ENCODE measurements around the gene HPS5. TPM values are rescaled to one million over a fixed set of nuclear protein-coding genes. Genes with fewer than 3 reads are reported as not detected.
A peak's percentile ranks its signal among the peaks of the same experiment; 100 is the strongest.
"Not testable (repeated sequence)": the region's sequence is repeated elsewhere in the genome, so short reads cannot be mapped to it uniquely, and the experiment has no call there.

Gene HPS5
- total RNA-seq, 2 donors from 2014 or later = 8.4 to 12.9 TPM

DNA sequence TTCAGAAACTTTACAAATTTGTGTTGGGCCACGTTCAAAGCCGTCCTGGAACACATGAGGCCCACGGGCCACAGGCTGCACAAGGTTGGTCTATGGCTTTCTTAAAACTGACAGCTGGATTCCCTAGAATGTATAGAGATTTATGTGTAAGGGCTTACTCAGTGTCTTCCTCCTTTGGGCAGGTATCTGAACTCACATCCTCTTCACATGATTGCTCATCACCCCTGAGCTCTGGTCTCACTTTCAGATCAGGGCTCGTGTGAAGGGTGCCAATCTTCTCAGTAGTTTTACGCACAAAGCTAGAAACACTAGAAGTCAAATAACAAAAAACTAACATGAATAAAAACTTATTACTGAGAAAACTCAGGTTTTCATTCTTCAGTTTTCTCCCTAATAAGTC, 27.1 kb downstream of the HPS5 start:
- ATAC-seq (no peak), DNase-seq (no peak)
- intact Hi-C loops (cut with DNase I, micrococcal nuclease) = no loop called here

DNA sequence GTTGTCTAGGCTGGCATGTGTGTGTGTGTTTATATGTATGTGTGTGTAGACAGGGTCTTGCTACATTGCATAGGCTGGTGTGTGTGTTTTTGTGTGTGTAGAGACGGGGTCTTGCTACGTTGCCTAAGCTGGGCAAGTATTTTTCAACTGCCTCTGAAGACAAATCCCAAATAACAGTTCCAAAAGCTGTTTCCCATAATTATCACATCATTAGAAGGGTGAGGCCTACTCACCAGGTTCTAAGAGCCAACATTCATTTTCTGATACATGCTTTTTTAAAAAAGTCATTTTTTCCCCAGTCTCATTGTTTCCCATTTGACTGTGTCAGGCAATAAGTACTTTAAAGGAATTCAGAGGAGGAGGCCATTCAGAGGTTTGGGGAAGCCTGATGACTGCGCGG, 33.0 kb downstream of the HPS5 start:
- DNase-seq = no peak
- intact Hi-C loops (cut with DNase I, micrococcal nuclease) = no loop called here
- no peak for ATAC-seq

DNA sequence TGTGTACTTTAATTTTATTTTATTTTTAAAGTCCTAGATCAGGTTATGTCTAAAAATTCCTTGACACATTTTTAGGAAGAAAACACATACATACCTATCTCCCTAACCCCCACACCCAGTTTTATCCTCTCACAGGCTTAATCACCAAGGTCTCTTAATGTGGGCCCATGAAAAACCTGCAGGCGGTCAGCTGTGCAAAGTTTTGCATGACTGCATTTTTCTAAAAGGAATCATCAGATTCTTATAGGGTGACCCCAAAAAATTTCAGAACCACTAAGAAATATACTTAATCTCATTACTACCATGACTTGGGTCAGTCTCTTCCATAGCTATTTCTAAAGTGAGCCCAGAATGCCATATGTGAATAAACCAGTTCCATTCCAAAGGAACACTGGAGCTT, 36.1 kb downstream of the HPS5 start:
- intact Hi-C loops (cut with DNase I, micrococcal nuclease) = no loop called here
- no peak for ATAC-seq
- no peak for DNase-seq

DNA sequence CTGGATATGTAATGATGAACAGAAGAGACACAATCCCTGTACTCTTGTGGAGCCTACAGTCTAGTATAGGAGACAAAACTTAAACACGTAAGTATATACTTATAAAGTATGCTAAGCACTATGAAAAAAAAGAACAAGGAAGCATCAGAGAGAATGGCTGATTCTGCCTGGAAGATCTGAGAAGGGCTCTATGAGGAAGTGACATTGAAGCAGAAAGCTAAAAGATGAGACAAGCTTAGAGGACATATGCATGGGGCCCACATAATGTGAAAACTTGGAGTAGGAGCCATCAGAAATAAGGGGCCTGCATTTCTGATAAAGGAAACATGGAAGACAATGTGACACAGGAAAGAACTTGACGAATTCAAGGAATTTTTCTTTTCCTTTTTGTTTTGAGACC, 39.3 kb downstream of the HPS5 start:
- intact Hi-C loops (cut with DNase I, micrococcal nuclease) = no loop called here
- no peak for DNase-seq
- ATAC-seq = no peak

DNA sequence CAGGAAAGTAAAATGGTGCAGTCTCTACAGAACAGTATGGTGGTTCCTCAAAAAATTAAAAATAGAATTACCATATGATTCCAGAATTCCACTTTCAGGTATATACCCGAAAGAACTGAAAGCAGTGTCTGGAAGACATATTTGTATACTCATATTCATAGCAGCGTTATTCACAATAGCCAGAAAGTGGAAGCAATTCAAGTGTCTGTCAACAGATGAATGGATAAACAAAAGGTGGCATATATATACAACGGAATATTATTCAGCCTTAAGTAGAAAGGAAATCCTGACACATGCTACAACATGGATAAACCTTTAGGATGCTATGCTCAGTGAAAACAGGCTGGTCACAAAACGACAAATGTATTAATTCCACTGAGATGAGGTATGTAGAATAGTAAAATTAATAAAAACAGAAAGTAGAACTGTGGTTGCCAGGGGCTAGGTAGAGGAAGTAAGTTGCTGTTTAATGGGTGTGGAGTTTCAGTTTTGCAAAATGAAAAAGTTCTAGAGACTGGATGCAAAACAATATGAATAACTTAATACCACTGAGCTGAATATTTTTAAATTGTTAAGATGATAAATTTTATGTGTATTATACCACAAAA, 41.4 kb downstream of the HPS5 start:
- no peak for ATAC-seq
- DNase-seq = no peak
- intact Hi-C loops (cut with DNase I, micrococcal nuclease) = no loop called here

DNA sequence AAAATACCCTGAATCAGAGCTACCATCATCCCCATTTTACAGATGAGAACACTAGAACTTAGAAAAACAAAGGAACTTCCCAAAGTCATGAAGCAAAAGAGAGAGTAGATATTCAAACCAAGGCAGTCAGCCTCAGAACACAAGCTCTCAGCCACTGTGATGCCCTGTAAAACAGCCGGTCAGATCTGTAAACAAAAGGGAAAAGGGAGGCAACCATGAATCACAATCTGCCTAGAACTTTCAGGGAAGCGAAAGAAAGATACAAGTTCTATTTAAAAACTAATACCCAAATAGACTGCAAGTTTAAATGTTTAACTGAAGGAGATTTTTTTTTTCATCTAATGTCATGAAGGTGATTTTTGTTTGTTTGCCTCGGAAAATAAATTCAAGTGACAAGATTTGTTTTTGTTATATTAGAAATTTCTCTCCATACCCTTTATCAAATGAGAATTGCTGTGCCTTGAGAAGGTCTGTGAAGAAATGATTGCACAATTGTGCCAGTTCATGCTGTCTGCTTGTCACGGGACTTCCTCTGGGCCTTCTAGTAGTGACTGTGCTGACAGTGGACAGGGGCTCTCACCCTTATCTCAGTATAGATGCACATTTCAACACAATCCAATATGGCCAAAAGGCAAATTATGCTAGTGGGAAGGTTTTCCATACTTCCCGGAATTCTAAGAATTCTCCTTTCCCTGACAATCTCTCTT, 44.2 kb downstream of the HPS5 start:
- intact Hi-C loops (cut with DNase I, micrococcal nuclease) = no loop called here

DNA sequence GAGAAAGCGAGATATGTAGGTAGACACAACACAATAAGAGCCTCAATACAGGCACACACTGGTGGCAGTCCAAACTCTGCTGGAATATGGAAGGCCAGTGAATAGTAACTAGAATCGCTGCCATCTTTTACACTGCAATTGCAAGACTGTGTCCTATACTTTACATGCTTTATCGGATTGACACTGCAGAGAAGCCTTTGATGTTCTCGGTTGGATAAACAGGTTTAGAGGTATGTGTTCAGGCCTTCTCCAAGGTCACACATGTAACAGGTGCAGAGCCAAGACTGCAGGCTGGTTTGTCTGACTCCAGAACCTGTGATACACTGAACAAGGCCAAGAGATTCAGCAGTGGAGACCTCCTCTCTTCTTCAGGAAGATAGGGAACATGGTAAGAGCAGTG, 50.7 kb downstream of the HPS5 start:
- intact Hi-C loops (cut with DNase I, micrococcal nuclease) = no loop called here
- ATAC-seq (no peak), DNase-seq (no peak)

More for the DNA sequence above, 44.2 kb downstream of the HPS5 start:
- DNase-seq (no peak), ATAC-seq (no peak)

DNA sequence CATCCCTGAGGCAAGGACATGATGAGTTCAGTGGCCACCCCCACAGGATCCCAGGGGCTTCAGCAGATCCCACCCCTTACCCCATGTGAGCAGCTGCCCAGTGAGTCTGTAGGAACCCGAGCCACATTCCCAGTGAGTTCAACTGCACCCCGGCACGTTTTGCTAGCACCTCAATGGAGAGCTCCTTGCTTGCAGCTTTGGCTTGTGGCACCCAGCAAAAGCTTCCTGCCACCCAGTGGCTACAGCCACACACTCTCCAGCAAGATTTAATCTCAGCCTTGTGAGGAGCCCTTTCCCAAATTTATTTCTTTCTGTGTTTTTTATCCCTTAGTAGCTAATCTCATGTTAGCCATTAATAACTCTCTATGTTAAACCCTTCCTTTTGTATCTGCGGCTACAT, 51.8 kb downstream of the HPS5 start:
- intact Hi-C loops (cut with DNase I, micrococcal nuclease) = no loop called here
- ATAC-seq (no peak), DNase-seq (no peak)

DNA sequence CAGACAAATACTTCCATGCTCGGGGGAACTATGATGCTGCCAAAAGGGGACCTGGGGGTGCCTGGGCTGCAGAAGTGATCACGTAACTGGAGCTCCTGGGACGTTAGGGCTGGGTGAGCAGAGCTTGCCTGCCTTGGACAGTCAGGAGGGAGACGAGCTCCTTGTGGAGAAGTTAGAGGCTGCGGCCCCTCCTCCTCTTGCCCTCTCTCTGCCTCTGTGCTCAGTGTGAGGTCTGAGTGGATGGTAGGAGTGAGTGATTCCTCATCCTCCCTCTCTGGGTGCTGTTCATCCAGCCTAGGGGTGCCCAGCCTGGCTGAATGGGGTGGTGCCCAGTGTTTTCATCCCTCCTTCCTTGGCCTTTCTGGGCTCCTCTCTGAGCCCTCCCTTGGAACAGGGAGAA, 52.7 kb downstream of the HPS5 start:
- DNase-seq; ATAC-seq; intact Hi-C loops (cut with DNase I, micrococcal nuclease): not testable (repeated sequence)

DNA sequence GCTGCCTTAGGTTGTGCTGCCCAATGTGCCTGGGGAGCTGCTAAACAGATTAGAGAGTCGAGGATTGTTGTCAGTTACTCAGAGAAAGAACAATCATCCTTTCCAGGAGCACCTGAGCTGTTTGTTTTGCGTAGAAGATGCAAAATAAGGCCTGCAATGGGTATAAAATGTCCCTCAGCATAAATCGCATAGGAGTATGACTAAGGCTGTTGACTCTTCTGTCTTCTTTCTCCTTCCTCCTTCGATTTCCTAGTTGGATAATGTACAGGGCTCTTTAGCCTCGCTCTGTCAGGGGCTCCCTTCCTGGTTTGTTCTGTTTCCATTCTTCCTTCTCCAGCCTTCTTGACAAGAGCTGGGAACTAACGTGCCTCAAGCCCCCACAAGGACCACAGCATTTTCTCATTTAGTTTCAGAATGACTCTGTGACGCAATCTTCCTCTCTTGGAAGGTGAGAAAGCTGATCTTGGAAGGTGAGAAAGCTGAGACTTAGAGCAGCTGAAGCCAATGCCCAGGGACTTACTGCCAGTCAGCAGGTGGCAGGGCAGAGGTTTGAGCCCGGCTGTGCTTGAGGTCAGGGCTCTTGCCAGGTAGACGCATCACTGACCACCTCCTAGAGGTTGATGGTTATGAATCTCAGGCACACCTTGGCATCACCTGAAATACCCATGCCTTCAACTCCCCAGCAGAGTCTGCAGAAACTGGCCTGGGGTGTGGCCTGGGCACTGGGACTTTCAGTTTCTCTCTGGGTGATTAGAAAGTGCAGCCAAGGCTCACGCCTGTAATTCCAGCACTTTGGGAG, 54.4 kb downstream of the HPS5 start:
- ATAC-seq = peak; percentile 97
- intact Hi-C loops (cut with DNase I, micrococcal nuclease); DNase-seq: not testable (repeated sequence)

DNA sequence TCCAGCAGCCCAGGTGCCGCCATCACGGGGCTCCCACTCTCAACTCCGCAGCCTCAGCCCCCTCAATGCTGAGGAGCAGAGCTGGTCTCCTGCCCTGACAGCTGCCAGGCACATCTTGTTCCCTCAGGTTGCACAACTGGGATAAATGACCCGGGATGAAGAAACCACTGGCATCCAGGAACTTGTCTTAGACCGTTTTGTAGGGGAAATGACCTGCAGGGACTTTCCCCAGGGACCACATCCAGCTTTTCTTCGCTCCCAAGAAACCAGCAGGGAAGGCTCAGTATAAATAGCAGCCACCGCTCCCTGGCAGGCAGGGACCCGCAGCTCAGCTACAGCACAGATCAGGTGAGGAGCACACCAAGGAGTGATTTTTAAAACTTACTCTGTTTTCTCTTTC, 56.0 kb downstream of the HPS5 start, which contains the start of gene SAA1:
TSS of gene SAA1 (plus strand) at position 316 of the 400 bp plus-strand sequence. CDS start 624 bp downstream, outside the sequence.
- intact Hi-C loops (cut with DNase I, micrococcal nuclease) = no loop called here
- ATAC-seq (no peak), DNase-seq (no peak)

DNA sequence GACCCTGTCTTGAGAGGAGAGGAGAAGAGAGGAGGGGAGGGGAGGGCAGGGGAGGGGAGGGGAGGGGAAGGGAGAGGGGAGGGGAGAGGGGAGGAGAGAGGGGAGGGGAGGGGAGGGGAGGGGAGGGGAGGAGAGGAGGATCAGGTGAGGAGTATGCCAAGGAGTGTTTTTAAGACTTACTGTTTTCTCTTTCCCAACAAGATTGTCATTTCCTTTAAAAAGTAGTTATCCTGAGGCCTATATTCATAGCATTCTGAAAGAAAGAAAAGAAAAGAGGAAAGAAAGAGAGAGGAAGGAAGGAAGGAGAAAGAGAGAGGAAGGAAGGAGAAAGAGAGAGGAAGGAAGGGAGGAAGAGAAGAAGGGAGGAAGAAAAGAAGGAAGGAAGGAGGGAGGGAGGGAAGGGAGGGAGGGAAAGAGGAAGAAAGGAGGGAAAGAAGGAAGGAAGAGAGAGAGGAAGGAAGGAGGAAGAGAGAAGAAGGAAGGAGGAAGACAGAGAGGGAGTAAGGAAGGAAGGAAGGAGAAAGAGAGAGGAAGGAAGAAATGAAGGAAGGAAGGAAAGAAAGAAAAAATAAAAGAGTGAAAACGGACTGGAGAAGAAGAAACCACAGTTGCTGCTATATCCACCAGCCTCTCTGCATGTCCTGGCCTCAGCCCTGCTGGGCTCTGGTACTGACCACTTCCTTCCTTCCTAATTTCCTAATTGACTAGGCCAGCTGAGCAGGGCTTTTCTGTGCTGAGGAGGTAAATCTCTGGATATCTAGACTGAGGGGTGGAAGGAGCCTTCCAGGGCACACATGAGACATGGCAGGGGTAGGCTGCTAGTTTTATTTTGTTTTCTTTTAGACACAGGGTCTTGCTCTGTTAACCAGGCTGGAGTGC, 57.0 kb downstream of the HPS5 start:
- DNase-seq (no peak), ATAC-seq (no peak)
- intact Hi-C loops (cut with DNase I, micrococcal nuclease) = no loop called here

DNA sequence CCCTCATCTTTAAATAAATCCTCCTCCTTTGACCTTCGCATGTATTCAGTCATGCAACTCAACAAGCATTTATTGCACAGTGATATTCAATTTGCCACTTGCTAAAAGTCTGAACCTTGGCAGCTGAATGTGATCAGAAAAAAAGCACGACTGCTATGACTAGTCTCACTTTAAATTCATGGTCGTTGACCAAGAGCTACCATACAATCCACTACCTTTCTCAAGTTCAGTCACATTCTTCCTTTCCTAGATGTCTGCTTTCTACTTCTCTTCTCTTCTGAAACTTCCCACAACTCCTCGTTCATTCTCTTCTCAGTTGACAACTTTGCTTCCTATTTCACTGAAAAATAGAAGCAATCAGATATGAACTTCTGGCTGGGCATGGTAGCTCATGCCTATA, 57.9 kb downstream of the HPS5 start:
- no peak for DNase-seq
- no peak for ATAC-seq
- intact Hi-C loops (cut with DNase I, micrococcal nuclease) = no loop called here

DNA sequence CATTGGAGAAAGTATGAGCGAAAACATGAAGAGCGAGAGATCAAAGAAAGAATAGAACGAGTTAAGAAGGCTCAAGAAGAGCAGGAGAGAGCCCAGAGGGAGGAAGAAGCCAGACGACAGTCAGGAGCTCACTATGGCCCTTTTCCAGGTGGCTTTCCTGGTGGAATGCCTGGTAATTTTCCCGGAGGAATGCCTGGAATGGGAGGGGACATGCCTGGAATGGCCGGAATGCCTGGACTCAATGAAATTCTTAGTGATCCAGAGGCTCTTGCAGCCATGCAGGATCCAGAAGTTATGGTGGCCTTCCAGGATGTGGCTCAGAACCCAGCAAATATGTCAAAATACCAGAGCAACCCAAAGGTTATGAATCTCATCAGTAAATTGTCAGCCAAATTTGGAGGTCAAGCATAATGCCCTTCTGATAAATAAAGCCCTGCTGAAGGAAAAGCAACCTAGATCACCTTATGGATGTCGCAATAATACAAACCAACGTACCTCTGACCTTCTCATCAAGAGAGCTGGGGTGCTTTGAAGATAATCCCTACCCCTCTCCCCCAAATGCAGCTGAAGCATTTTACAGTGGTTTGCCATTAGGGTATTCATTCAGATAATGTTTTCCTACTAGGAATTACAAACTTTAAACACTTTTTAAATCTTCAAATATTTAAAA, 59.1 kb downstream of the HPS5 start:
- ATAC-seq = not testable (repeated sequence)

DNA sequence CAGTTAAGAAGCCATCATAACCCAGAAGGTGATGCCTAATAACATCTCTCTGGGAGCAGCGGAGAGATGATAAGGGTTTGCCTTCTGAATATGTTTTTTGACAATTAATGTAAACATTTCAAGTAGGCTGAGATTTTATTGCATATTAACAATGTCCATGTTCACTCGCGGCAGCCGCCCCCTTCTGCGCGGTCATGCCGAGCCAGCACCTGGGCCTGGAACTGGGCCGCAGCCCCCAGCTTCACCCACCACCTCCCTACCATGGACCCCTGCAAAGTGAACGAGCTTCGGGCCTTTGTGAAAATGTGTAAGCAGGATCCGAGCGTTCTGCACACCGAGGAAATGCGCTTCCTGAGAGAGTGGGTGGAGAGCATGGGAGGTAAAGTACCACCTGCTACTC, 60.2 kb downstream of the HPS5 start:
- intact Hi-C loops (cut with DNase I, micrococcal nuclease) = no loop called here
- DNase-seq (no peak), ATAC-seq (no peak)

More for the DNA sequence above, 59.1 kb downstream of the HPS5 start:
- intact Hi-C loops (cut with DNase I, micrococcal nuclease); DNase-seq: not testable (repeated sequence)

DNA sequence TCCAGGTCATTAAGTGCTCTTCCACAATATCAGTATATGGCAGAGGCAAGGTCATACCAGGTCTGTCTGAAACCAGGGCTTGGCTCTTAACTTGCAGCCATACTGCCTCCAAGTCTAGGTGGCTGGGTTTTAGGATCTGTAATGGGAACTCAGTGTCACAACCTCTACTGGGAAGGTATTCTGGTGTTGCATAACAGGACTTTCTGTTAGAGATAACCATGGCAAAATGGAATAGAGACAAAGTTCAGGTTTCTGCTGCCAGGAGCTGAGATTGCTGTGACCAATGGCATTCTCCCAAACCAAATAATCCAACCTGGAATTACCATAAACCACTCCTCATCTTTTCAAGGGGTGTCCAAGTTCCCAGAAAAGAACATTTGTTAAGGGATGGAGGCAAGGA, 62.7 kb downstream of the HPS5 start:
- intact Hi-C loops (cut with DNase I, micrococcal nuclease) = no loop called here
- DNase-seq (no peak), ATAC-seq (peak; percentile 51)

DNA sequence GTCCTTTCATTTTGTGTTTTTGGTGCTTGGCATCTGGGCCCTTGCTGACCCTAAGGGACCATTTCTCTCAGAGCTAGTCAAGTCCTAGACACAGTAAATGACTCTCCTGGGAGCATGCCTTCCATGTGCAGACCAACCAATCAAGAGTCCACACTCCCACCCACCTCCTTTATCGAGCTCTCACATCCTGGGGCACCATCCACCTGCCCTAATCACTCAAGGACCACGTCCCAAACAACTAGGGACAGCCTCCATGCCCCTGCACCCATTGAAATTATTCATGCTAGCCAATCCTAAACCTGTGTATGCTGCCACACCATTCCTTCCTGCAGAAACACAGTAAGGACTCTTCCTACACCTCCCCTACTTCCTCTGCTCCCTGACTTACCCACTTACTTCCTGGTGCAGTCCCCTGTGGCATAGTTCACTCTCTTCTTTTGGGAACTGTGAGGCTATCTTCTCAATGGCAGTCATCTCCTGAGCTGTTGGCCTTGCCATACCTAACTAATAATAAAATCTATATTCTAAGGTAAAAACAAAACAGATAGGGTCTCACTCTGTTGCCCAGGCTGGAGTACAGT, 67.1 kb downstream of the HPS5 start:
- intact Hi-C loops (cut with DNase I, micrococcal nuclease) = no loop called here
- no peak for ATAC-seq
- DNase-seq = no peak

DNA sequence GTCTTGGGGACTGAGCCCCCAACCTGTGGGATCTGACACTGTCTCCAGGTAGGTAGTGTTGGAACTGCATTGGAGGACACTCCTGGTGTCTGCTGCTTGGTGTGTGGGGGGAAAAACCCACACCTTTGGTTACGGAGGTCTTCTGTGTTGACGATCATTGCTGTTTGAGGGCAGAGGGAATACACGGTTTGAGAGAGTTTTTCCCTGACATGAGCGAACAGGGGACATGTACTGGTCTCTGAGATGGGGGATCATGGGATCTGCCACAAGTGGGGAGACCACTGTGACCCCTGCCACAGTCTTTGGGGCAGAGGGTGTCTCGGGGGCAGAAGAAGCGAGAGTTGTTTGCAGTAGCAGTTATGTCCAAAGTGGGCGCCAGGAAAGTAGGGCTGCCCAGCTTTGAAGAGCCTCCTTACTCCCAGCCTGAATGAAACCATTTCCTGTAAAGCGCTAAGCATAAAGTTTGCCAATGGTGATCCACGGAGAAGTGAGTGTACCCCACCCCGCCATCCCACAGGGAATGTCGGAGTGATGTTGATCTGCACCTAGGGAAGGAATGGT, 68.1 kb downstream of the HPS5 start:
- intact Hi-C loops (cut with DNase I, micrococcal nuclease) = no loop called here
- DNase-seq = no peak

More for the DNA sequence above, 68.1 kb downstream of the HPS5 start:
- ATAC-seq = no peak
